H1 (cell line): ENCODE results near the gene PDIA3. TPM values are rescaled to one million over a fixed set of nuclear protein-coding genes. Genes with fewer than 3 reads are reported as not detected.

Source experiments
- CBX8 ChIP-seq: fragments of 300-800, 300-1000 bp; sonication (generic); IDR thresholded peaks from 2 replicates; pipeline ENCODE4 v1.7.1; 2016; ENCODE audit warnings: low read depth, low read length, borderline replicate concordance
- CREB1 ChIP-seq: IDR thresholded peaks from 2 replicates; pipeline ENCODE4 v1.6.1; 2012; ENCODE audit warnings: inconsistent platforms
- EZH2 ChIP-seq: fragments of 200-600 bp; sonication (generic); IDR thresholded peaks from 2 replicates; pipeline ENCODE4 v1.7.1; 2012; ENCODE audit warnings: low read depth, mild to moderate bottlenecking, moderate library complexity, low read length, inconsistent platforms; ENCODE audit not compliant: severe bottlenecking
- GTF2F1 ChIP-seq: IDR thresholded peaks from 2 replicates; pipeline ENCODE4 v1.6.1; 2012; ENCODE audit warnings: low read depth, low read length, improper control_type of control experiment, borderline replicate concordance
- HDAC2 ChIP-seq, 2 experiments: fragments of 300-600 bp in 1 of 2; sonication (generic) in 1 of 2; IDR thresholded peaks; 2 replicates each; pipeline ENCODE4 v1.6.1; 2011 to 2012; ENCODE audit warnings: low read depth in 2 of 2, low read length in 2 of 2, mild to moderate bottlenecking in 2 of 2, moderate library complexity in 2 of 2, borderline replicate concordance in 1 of 2, inconsistent platforms in 1 of 2
- SAP30 ChIP-seq: fragments of 300-600 bp; sonication (generic); IDR thresholded peaks from 2 replicates; pipeline ENCODE4 v1.7.1; 2012; ENCODE audit warnings: low read length, moderate library complexity, mild to moderate bottlenecking, inconsistent platforms; ENCODE audit not compliant: insufficient read depth, insufficient replicate concordance
- SIRT6 ChIP-seq: IDR thresholded peaks from one replicate; pipeline ENCODE4 v1.7.1; 2012; ENCODE audit warnings: low read length, inconsistent platforms
- SRF ChIP-seq: IDR thresholded peaks from 2 replicates; pipeline ENCODE4 v1.6.1; 2011; ENCODE audit warnings: mild to moderate bottlenecking, low read depth, low read length, moderate library complexity
- SUZ12 ChIP-seq: fragments of 200-600 bp; sonication (generic); IDR thresholded peaks from 2 replicates; pipeline ENCODE4 v1.6.1; 2012; ENCODE audit warnings: mild to moderate bottlenecking, inconsistent platforms, low read length, moderate library complexity, mixed read lengths
- TBP ChIP-seq: IDR thresholded peaks from 2 replicates; pipeline ENCODE4 v1.6.1; 2011; ENCODE audit warnings: low read depth, low read length, improper control_type of control experiment
- TCF12 ChIP-seq: IDR thresholded peaks from 2 replicates; pipeline ENCODE4 v1.6.1; 2011; ENCODE audit warnings: low read depth, mild to moderate bottlenecking, low read length
- YY1 ChIP-seq: IDR thresholded peaks from 2 replicates; pipeline ENCODE4 v1.6.1; 2011; ENCODE audit warnings: low read depth, mild to moderate bottlenecking, low read length
- ZNF274 ChIP-seq: IDR thresholded peaks from 2 replicates; pipeline ENCODE4 v1.7.0; 2012; ENCODE audit warnings: low read length, borderline replicate concordance; ENCODE audit errors: extremely low read depth
- polyA plus RNA-seq, 7 experiments: library from polyadenylated mRNA; depleted of rRNA in 3 of 7; stranded (reverse) in 5 of 7; unstranded in 2 of 7; fragments of >200 nt in 5 of 7; fragments of 200-250 nt in 2 of 7; gene quantifications; 1 replicate in 5 of 7; 2 replicates in 1 of 7; 4 replicates in 1 of 7; pipeline versions ENCODE4 v1.2.1 to v1.2.3, GENCODE V29; 2011 to 2013; ENCODE audit warnings: missing spikeins in 2 of 7, mixed read lengths in 2 of 7
- total RNA-seq: library from RNA; stranded (reverse); fragmentation: NEBNext Ultra II Directional; extraction: Animal tissue kit (Norgen Biotek cat#: 25700); gene quantifications from 2 replicates; pipeline ENCODE4 v1.2.1, GENCODE V29; 2021
- TF ChIP-seq, protein P1 (sequence below), 3 experiments: IDR thresholded peaks; 1 replicate in 2 of 3; 2 replicates in 1 of 3; pipeline versions ENCODE4 v1.5.1 to v1.6.1; 2011; ENCODE audit warnings: low read length in 3 of 3, mild to moderate bottlenecking in 3 of 3, inconsistent platforms in 2 of 3, low read depth in 1 of 3, moderate library complexity in 1 of 3; ENCODE audit not compliant: insufficient read depth in 1 of 3; ENCODE audit errors: control extremely low read depth in 1 of 3
- TF ChIP-seq, protein P2 (sequence below): IDR thresholded peaks from 2 replicates; pipeline ENCODE4 v1.6.1; 2012; ENCODE audit warnings: inconsistent platforms

PDIA3 gene
- total and polyA plus RNA-seq, 2 of the 8 experiments (the other 6 are each of a cell fraction or from before 2014, with no cell fraction given) = 90.4 to 655 TPM

DNA sequence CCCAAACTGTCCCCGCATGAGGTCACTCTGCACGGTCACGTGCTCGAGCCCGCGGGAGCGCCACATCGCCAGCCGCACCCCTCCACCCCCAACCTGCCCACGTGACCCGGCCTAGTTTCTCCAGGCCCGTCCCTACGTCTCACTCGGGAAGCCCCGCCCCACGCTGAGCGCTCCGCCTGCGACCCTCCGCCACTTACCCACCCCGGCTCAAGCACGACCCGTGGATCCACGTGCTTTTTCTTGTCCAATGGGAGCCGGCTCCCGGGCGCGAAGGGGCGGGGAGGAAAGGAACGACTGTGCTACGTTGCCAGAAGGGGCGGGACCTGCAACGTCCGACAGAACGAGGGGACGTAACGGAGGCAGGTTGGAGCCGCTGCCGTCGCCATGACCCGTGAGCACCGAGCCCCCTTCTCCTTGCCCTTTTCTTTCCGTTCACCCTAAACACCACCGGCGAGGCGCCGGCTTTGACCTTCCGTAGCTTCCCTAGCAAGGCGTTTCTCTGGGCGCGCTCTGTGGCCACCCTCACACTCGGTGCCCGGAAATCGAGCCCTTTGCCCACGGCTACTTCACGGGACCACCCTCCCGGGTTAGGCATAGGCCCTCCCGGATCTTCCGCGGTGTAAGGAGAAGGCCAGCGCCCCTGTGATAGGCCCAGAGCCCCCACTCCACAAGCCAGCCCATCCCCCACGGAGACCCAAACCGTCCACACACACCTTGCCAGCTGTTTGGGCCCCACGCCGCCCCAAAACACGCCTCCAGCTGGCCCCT, 45.9 kb downstream of the PDIA3 start, which contains the start of gene SERF2 (continued):
- TF ChIP-seq GTF2F1 (no peak), CREB1 (peak; percentile 85; the same call in 1 of the 2 replicates), SRF (no peak), EZH2 (no peak), ZNF274 (no peak), YY1 (peak; percentile 34; the same call in 1 of the 2 replicates), HDAC2 (IDR thresholded peaks at IDR 0.05; ENCODE audit: borderline replicate concordance in 1 of 2, low read depth in 2 of 2, low read length in 2 of 2) (peak; percentile 11 to 16; a peak in 1 of 4 replicates), TCF12 (0 out of 2 replicates have a peak, but pooled peaks have one; percentile 22), SUZ12 (no peak), TBP (peak; percentile 71; the same call in 1 of the 2 replicates), SAP30 (peak; percentile 42), SIRT6 (no peak), CBX8 (no peak)
- TF ChIP-seq, protein P1, sequence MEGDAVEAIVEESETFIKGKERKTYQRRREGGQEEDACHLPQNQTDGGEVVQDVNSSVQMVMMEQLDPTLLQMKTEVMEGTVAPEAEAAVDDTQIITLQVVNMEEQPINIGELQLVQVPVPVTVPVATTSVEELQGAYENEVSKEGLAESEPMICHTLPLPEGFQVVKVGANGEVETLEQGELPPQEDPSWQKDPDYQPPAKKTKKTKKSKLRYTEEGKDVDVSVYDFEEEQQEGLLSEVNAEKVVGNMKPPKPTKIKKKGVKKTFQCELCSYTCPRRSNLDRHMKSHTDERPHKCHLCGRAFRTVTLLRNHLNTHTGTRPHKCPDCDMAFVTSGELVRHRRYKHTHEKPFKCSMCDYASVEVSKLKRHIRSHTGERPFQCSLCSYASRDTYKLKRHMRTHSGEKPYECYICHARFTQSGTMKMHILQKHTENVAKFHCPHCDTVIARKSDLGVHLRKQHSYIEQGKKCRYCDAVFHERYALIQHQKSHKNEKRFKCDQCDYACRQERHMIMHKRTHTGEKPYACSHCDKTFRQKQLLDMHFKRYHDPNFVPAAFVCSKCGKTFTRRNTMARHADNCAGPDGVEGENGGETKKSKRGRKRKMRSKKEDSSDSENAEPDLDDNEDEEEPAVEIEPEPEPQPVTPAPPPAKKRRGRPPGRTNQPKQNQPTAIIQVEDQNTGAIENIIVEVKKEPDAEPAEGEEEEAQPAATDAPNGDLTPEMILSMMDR (IDR thresholded peaks at IDR 0.05; ENCODE audit: control extremely low read depth in 1 of 3, insufficient read depth in 1 of 3, low read depth in 1 of 3, low read length in 3 of 3) = no peak
- TF ChIP-seq, protein P2, sequence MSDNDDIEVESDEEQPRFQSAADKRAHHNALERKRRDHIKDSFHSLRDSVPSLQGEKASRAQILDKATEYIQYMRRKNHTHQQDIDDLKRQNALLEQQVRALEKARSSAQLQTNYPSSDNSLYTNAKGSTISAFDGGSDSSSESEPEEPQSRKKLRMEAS = peak; percentile 96
